Activated CD8-positive, alpha-beta T cell treated with anti-CD3 and anti-CD28 coated beads for 36 hours (primary cell): ENCODE data around the gene ESRP2. TPM values are rescaled to one million over a fixed set of nuclear protein-coding genes. Genes with fewer than 3 reads are reported as not detected.

Source experiments
- ATAC-seq: fragments of 200-7000 bp; cut with Tn5 transposase; one replicate; pipeline ENCODE4 v1.10.0; 2021; ENCODE audit warnings: mild to moderate bottlenecking, moderate library complexity
- CTCF ChIA-PET: fragments of 350-600 bp; sonication (Branson Sonifier 250); formaldehyde crosslinking; loops from one replicate; lab custom pipeline; 2021; ENCODE audit warnings: antibody characterized with exemption; lab: Charles Lee
- POLR2A ChIA-PET: fragments of 350-600 bp; sonication (Branson Sonifier 250); formaldehyde crosslinking; loops from one replicate; lab custom pipeline; 2021; ENCODE audit warnings: antibody characterized with exemption; lab: Charles Lee
- DNase-seq: peaks from one replicate; pipeline ENCODE4 v3.0.0-alpha.2; 2020
- H3K27ac Mint-ChIP-seq: one replicate; pipeline ENCODE4 v1.8.0; 2021; ENCODE audit warnings: mild to moderate bottlenecking, mixed read lengths
- H3K27me3 Mint-ChIP-seq: one replicate; pipeline ENCODE4 v1.8.0; 2021; ENCODE audit warnings: mixed read lengths
- H3K36me3 Mint-ChIP-seq: one replicate; pipeline ENCODE4 v1.8.0; 2021; ENCODE audit warnings: low read depth, mixed read lengths
- H3K4me1 Mint-ChIP-seq: one replicate; pipeline ENCODE4 v1.8.0; 2021; ENCODE audit warnings: low read depth, mixed read lengths
- H3K4me3 Mint-ChIP-seq: one replicate; pipeline ENCODE4 v1.8.0; 2021; ENCODE audit warnings: mild to moderate bottlenecking, moderate library complexity, mixed read lengths
- H3K9me3 Mint-ChIP-seq: one replicate; pipeline ENCODE4 v1.8.0; 2021; ENCODE audit warnings: mixed read lengths
- intact Hi-C: fragments of 100-400 bp; cut with micrococcal nuclease; formaldehyde crosslinking; loops from one replicate; pipeline ENCODE4 v1.10.0; 2022
- total RNA-seq, 2 experiments: library from RNA; stranded (reverse); gene quantifications; one replicate each; pipeline ENCODE4 v1.2.3, GENCODE V29; 2021
- TF ChIP-seq, protein P1 (sequence below): fragments of 200-600 bp; IDR thresholded peaks from one replicate; pipeline ENCODE4 v1.8.0; 2022; ENCODE audit warnings: antibody characterized with exemption, mild to moderate bottlenecking

Gene ESRP2
- total RNA-seq, 2 experiments from 2014 or later = 0.65 to 0.77 TPM

DNA sequence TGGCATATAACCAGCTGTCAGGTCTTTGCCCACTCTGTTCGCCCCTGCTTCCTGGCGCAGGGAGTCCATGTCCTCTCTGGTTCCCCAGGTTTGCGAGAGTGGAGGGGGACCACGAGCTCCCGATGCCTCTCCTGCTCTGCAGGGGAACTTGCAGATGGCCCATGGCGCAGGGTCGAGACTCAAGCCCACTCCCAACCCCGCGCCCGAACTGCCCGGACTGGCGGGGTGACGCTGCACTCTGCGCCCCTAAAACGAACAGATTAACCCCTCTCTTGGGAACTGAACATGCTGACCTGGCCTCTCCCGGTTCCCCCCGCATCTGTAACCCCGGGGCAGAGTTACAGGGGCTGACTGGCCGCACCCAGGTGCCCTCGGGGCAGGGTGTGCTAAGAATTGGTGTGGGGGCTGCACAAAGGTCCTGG is 8.6 kb upstream of the ESRP2 start:
- peak overlapping the region; percentile 82 for H3K27ac Mint-ChIP-seq
- H3K9me3 Mint-ChIP-seq = no peaks in the 10 kb centered on the region
- ChIA-PET CTCF (interaction anchor here (0.8 to 7.6 kb wide), 7 partner anchors 8 to 117 kb away, joined by 3 to 89 read pairs (median 5); partner anchors contain the start of gene SLC7A6), POLR2A (interaction anchor here (1.2 to 3.2 kb wide), 10 partner anchors 9 to 224 kb away, joined by 3 to 22 read pairs (median 8); partner anchors contain the start of genes ESRP2, PRMT7, SLC7A6 and SLC7A6OS)
- H3K36me3 Mint-ChIP-seq = no peaks in the 10 kb centered on the region
- intact Hi-C loops = no loop called here
- peak overlapping the region; percentile 83 for H3K4me3 Mint-ChIP-seq
- DNase-seq (no peak), ATAC-seq (no peak)
- TF ChIP-seq, protein P1, sequence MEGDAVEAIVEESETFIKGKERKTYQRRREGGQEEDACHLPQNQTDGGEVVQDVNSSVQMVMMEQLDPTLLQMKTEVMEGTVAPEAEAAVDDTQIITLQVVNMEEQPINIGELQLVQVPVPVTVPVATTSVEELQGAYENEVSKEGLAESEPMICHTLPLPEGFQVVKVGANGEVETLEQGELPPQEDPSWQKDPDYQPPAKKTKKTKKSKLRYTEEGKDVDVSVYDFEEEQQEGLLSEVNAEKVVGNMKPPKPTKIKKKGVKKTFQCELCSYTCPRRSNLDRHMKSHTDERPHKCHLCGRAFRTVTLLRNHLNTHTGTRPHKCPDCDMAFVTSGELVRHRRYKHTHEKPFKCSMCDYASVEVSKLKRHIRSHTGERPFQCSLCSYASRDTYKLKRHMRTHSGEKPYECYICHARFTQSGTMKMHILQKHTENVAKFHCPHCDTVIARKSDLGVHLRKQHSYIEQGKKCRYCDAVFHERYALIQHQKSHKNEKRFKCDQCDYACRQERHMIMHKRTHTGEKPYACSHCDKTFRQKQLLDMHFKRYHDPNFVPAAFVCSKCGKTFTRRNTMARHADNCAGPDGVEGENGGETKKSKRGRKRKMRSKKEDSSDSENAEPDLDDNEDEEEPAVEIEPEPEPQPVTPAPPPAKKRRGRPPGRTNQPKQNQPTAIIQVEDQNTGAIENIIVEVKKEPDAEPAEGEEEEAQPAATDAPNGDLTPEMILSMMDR = no peak
- H3K27me3 Mint-ChIP-seq = no peaks in the 10 kb centered on the region
- peaks cover 22% of the 10 kb centered on the region for H3K4me1 Mint-ChIP-seq

DNA sequence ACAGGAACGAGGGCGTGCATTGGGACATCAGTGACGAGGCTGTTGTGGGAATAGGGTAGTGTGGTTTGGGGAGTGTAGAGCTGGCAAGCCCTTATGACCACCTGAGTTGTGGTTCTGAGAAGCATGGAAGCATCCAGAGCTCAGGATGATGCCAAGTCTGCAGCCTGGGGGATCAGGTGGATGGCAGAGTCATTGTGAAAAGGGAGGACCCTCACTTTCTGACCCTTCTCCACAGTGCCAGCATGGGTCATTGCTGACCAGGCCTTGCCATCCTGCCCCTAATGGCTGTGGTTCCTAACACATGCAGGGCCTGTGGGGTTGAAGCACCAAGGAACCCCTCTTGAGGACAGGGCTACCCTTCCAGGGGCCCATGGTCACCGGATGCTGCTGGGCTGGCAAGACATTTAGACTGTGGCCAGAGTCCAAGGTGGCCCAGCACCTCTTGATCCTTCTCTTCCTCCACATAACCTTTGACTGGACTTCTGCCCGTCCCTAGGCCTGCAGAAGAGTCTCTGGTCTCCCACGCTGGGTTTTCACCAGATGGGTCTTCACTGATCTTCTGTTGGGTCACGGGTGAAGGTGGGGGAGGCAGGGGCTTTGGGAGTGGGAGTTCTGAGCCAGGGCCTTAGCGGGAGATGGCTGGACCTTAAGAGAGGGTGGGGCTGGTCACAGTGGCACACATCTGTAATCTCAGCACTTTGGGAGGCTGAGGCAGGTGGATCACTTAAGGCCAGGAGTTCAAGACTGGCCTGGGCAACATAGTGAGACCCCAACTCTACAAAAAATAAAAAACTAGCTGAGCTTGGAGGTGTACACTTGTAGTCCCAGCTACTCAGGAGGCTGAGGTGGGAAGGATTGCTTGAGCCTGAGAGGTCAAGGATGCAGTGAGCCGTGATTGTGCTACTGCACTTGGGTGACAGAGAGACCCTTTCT is 7.3 kb upstream of the ESRP2 start:
- intact Hi-C loops = no loop called here
- peaks cover 26% of the 10 kb centered on the region for H3K4me1 Mint-ChIP-seq
- no peaks in the 10 kb centered on the region for H3K9me3 Mint-ChIP-seq
- DNase-seq (no peak), ATAC-seq (no peak)
- TF ChIP-seq, protein P1 = no peak
- H3K27me3 Mint-ChIP-seq = no peaks in the 10 kb centered on the region
- peak overlapping the region; percentile 17 for H3K4me3 Mint-ChIP-seq
- ChIA-PET CTCF (interaction anchor here (1.3 to 7.6 kb wide), 3 partner anchors 19 to 149 kb away, joined by 3 to 89 read pairs (median 43); partner anchors contain the start of gene SLC7A6), POLR2A (interaction anchor here (1.5 to 2.9 kb wide), 3 partner anchors 11 to 79 kb away, joined by 3 to 8 read pairs (median 8); partner anchors contain the start of genes PRMT7 and SLC7A6OS)
- no peaks in the 10 kb centered on the region for H3K36me3 Mint-ChIP-seq
- H3K27ac Mint-ChIP-seq = no peak overlapping the region

DNA sequence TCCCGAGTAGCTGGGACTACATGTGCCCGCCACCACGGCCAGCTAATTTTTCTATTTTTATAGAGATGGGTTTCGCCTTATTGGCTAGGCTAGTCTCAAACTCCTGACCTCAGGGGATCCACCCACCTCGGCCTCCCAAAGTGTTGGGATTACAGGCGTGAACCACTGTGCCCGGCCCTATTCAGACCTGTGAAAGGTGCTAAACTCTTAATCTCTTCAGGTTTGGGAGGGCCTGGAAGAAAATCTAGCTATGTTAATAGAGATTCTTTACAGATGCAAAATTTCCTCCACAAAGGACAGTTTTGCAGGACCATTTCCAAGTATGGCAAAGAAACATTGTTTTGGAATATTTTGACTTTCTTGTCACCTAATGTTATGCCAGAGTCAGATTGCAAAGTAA is 6.2 kb upstream of the ESRP2 start:
- ChIA-PET CTCF (interaction anchor here (1.2 to 7.6 kb wide), 3 partner anchors 14 to 86 kb away, joined by 4 to 89 read pairs (median 43); partner anchors contain the start of gene SLC7A6), POLR2A (no interaction called here)
- peaks cover 31% of the 10 kb centered on the region for H3K4me1 Mint-ChIP-seq
- no peak for DNase-seq
- TF ChIP-seq, protein P1 = no peak
- no peak overlapping the region for H3K27ac Mint-ChIP-seq
- no peak for ATAC-seq
- no peaks in the 10 kb centered on the region for H3K36me3 Mint-ChIP-seq
- H3K27me3 Mint-ChIP-seq = no peaks in the 10 kb centered on the region
- H3K9me3 Mint-ChIP-seq = no peaks in the 10 kb centered on the region
- H3K4me3 Mint-ChIP-seq = no peak overlapping the region
- intact Hi-C loops = no loop called here

DNA sequence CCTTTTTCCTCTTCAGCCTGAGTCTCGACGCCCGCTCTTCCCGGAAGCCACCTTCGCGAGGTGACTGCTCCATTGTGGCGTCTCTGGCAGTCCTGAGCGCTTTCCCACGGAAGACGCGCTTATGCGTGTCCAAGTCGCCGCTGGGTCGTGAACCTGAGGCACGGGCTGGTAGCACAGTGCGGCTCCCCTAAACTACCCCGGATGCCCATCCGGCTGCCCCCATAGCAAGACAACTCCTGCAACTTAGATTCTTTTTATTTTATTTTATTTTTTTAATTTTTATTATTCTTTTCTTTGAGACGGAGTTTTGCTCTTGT is 2.1 kb upstream of the ESRP2 start:
- DNase-seq (peak; percentile 45), ATAC-seq (peak; percentile 4)
- POLR2A ChIA-PET = interaction anchor here (1.3 to 2.7 kb wide), 5 partner anchors 11 to 154 kb away, joined by 3 to 17 read pairs (median 5); partner anchors contain the start of genes NFATC3 and SLC7A6
- peak overlapping the region; percentile 87 for H3K4me3 Mint-ChIP-seq
- CTCF ChIA-PET = interaction anchor here (0.9 to 2.9 kb wide), 5 partner anchors 19 to 153 kb away, joined by 3 to 20 read pairs (median 4); partner anchors contain the start of gene NFATC3
- peak overlapping the region; percentile 94 for H3K27ac Mint-ChIP-seq
- no peaks in the 10 kb centered on the region for H3K36me3 Mint-ChIP-seq
- H3K4me1 Mint-ChIP-seq = peaks cover 32% of the 10 kb centered on the region
- no peaks in the 10 kb centered on the region for H3K27me3 Mint-ChIP-seq
- intact Hi-C loops = no loop called here
- TF ChIP-seq, protein P1 = no peak
- no peaks in the 10 kb centered on the region for H3K9me3 Mint-ChIP-seq
